HL-60/S4 treated with retinoic acid at 250 ng/mL for 4 days and 3 days (cell line): Measurements from ENCODE around the gene KDM1B.

Experiments used
- in situ Hi-C: fragments of 300-500 bp; cut with MboI; formaldehyde crosslinking; loops from 2 replicates; pipeline ENCODE4 v1.7.0; 2022; ENCODE audit warnings: low sequenced_read_pairs

The KDM1B gene, protein sequence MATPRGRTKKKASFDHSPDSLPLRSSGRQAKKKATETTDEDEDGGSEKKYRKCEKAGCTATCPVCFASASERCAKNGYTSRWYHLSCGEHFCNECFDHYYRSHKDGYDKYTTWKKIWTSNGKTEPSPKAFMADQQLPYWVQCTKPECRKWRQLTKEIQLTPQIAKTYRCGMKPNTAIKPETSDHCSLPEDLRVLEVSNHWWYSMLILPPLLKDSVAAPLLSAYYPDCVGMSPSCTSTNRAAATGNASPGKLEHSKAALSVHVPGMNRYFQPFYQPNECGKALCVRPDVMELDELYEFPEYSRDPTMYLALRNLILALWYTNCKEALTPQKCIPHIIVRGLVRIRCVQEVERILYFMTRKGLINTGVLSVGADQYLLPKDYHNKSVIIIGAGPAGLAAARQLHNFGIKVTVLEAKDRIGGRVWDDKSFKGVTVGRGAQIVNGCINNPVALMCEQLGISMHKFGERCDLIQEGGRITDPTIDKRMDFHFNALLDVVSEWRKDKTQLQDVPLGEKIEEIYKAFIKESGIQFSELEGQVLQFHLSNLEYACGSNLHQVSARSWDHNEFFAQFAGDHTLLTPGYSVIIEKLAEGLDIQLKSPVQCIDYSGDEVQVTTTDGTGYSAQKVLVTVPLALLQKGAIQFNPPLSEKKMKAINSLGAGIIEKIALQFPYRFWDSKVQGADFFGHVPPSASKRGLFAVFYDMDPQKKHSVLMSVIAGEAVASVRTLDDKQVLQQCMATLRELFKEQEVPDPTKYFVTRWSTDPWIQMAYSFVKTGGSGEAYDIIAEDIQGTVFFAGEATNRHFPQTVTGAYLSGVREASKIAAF

DNA sequence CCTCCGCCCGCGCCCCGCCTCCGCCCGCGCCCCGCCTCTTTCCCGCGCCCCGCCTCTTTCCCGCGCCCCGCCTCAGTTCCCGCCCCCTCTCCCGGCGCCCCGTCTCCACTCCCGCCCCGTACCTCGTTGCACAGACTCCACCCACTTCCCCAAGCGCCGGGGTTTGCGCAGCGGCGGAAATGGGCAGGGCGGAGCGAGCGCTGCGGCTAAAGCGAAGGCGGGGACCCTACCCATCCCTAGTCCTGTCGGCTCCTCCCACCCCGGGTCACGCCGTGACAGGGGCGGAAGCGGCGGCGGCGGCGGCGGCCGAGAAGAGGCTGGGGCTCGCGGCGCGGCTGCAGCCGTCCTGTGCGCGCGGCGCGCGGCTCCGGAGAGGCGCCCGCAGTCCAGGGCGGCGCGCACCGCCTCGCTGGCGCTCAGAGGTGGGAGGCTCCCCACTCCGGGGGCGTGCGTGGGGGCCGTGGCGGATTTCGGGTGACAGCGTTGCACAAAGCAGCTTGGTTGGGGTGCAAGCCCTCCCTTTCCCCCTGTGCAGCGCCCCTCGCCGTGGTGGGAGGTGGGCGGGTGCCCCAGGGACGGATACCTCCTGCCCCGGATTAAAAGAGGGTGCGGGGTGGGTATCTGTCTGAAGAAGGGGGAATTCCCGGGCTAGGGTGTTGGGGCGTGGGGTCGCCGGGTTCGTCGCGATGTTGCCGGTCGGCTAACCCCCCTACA is at the start of gene KDM1B:
TSS of gene KDM1B (plus strand) at position 273 of the 714 bp plus-strand sequence. CDS start 4,474 bp downstream, outside the sequence.
- in situ Hi-C loops: no loop called here

DNA sequence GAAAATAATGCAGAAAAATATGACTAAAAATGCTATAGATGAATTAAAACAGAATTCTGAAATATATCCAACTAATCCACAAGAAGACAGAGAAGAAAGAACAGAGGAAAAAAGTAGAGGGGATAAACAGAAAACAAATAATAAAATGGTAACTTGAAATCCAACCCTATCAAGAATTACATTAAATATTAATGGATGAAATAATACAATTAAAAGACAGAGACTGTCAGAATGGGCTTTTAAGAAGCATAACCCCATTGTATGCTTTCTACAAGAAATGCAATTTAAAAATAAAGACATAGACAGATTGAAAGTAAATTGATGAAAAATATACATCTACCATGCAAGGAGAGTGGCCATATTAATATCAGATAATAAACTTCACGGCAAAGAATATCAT is 48.2 kb upstream of the KDM1B start:
- in situ Hi-C loops: no loop called here

DNA sequence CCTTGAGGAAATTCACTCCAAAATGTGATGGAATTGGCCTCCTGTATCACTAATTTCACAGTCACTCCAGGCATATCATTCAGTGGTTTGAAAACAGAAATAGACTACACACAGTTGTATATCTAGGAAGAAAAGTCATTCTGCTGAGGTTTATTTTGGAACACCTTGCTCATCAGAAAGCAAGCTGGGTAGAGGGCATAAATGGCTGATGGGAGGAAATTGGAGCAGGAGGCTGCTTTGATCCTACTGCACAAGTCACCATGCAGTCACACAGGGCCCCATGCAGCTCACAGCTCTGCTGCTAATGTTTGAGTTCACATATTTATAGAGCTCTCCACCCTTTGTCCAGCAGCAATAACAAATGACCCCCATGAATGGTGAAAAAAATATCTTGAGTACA is 45.1 kb upstream of the KDM1B start:
- in situ Hi-C loops: no loop called here

DNA sequence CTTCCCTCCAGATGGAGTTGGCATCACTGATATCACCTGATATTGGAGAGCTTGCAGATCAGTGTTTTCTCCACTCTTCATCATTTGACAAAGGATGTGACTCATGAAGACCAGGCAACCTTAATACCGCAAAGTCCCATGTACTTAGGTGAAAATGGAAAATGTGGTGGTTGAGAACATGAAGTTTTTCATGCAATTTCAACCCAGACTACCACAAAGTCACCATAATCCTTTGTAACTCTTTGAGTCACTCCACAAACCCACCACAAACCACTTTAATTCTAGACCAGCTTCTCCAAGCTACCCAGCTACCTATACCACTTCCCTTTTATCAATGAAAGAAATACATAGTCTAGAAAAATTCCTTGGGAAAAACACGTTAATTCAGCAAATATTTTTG is 39.9 kb upstream of the KDM1B start:
- in situ Hi-C loops: no loop called here

DNA sequence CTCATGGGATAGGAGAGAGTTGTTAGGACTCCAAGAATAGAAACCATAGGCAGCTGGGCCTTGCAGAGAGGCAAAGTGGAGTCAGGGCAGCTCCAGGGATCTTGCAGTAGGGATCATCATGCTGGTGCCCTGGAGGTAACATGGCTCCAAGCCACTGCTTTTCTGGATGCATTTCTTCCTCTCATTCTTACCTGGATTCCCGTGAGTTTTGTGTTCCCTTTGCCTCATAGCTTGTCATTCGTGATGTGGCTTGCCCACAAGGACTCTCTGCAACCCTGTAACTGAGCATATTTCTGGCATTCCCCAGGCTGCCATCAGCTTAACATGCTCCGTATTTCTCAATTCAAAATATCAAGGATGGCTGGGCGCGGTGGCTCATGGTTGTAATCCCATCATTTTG is 38.1 kb upstream of the KDM1B start:
- in situ Hi-C loops: no loop called here

DNA sequence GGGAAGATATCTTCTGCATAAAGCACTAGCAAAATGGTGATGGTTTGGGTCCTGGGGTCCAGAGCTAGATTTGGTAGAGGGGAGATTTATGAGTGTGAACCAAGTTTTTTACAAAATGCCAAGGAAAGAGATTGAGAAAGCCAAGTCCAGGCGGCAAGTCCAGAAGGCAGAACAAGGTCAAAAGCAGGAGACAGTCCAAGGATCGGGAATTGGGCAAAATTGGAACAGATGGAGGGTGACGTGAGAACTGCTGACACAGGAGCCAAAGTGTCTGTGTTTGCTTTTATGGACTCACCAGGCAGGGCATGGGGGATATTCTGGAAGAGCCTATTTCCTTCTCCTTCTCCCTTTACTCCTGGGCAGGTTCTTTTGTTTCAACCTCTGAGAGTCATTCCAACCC is 36.9 kb upstream of the KDM1B start:
- in situ Hi-C loops: no loop called here

DNA sequence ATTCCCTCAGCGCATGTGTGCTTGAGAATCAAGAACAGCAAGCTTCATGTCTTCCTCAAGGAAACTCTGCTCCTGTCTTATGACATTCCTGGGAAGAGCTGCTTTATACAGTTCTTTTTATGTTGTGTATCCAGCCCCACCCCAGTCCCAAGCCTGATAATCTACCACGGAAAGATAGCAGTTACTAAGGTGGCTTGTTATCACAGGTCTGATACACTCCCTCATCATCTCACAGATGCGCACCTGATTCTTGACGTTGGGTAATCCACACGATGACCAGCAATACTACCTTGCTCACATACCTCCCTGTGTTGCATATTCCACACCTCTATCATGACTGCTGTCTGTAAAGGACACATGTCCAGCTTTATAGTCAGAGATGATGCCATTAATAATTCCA is 36.0 kb upstream of the KDM1B start:
- in situ Hi-C loops: no loop called here

DNA sequence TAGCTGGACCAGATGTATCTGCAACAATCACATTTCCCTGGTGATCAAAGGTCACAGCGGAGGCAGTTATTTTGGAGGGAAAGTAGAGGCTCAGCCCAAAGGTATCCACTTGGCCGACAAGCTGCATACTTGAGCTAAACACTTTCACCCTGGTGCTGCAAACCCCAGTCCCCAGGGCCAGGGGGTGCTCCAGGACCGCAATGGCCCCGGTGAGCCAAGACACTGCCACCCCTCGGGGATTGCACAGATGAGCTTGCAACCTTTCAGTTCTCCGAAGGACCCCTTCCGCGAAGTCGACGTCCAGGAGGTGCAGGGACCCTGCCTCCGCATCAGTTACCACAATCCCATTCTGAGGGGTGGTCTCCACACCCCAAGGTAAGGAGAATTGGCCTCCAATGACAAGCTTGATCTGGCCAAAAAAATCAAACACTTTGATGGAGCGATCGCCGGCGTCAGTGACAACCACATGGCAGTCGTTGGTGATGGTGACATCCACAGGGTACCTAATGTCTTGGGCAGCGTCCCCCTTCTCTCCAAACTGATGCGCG is 33.6 kb upstream of the KDM1B start:
- in situ Hi-C loops: no loop called here

DNA sequence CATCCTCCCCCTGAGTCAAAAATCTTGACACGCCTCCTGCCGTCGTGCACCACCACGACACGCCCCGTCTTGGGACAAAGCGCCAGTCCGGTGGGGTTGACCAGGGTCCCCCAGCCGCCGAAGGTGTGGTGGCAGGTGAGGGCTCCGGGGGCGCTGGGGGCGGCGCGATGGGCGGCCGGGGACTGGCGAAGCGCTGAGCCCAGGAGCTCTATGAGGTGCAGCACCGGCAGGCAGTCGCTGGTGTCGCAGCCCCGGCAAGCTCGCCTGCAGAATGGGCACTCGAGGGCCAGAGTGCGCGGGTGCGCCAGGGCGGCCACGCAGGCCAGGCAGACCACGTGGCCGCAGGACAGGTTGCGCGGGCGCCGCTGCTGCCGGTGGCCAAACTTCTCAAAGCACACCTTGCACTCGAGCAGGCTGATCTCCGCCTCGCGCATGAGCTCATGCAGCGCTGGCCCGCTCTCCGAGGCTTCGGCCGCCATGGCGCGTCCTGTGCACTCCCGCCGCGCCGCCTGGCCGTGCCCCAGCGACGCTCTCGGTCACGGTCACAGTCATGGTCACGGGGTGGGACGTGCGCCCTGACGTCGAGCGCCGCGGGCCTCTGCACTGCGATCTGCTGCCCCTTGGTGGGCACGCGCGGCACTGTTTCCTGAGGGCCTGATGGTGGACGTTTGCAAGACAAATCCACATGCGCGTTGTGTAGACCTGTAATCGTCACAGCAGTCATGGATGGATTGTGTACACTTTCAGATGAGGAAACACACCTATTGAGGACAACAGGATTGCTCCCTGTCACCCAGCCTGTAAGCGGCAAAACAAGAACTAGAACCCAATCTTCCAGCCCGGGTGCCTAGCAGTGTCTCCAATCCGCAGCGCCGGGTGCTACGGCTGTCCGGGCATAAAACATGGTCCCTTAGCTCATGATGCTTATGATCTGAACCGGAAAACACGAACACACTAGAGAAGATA is 32.8 kb upstream of the KDM1B start, which contains the start of gene NHLRC1:
TSS of gene NHLRC1 (minus strand) at position 550 of the 966 bp plus-strand sequence. CDS start at position 479, 71 bp downstream.
- in situ Hi-C loops: no loop called here

DNA sequence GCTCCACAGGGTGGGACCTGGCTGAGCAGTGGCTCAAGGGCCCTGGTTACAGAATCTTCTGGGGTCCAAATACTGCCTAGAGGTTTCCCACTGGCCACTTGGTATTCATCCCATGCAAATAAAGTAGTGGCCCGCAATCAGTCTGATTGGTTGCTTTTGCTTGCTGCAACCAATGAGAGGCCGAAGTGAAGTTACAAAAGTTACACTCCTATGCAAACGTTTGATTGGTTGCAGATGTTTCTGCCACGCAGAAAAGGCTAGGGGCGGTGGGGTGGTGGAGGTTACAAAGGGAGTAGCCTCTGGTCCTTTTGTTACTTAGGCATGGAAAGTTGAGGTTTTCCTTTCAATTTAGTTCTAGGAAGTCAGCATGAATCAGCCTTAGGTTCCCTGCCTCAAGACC is 29.1 kb upstream of the KDM1B start:
- in situ Hi-C loops: no loop called here

DNA sequence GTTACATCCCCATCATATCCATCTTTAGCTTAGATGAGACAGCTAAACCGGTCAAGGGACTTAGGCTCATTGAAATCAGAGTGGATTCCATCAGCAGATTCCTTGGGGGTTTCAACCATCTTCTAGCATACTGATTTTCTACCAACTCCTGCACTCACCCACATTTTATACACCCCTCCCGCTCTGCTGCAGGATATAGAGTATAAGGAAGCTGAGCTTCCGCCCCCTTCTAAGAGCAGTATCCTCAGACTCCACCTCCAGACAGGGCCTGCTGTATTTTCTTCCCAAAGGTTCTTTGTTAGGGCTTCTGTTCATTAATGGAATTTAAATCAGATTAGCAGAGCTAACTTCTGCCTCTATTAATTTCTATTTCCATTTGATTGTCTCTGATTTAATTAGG is 22.9 kb upstream of the KDM1B start:
- in situ Hi-C loops: no loop called here

DNA sequence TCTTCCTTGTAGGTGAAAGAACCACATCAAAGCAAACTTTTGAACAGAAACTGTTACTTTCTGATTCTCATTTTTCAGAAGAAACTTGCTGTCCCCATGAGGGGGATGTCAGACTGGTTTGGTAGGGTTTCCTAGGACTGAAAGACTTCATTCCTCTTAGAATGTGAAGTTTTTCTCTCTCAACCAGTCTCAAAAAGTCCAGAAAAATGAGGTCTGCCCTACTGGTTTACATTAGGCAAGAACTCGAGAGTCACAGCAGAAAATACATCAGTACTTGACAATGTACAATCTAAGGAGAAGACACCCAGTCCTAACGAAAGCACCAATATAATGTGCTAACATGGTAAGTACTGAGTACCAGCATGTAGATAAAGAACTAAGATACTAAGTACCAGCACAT is 20.1 kb upstream of the KDM1B start:
- in situ Hi-C loops: no loop called here

DNA sequence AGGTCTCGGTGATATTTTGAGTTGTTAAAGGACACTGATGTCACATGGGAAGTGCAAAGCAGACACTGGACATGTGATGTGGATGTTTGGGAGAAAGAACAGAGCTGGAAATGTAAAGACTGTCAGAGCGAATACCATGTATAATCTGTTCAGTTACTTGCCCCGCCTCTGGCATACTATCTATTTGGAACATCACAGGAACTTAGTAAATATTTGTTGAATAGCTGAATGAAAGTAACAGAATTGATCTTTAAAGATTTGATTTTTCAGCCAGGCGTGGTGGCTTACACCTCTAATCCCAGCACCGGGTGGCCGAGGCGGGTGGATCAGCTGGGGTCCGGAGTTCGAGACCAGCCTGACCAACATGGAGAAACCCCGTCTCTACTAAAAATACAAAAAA is 19.0 kb upstream of the KDM1B start:
- in situ Hi-C loops: no loop called here

DNA sequence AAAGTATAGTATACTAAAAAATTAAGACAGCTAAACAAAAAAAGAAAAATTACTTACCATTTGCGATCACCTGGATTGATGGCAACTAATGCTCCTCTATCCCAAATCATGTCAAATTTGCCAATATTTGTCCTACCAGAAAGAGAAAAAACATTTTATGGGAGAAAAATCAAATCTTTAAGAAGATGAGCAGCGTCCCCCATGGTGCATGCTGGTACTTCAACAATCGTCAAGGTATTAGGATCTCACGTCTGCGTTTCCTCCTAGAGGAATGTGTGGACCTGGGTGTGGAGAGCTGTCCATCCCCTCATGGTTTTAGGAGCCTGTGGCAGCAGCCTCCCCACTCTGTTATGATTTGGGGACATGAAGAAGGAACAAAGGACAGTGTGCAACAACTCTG is 16.3 kb upstream of the KDM1B start:
- in situ Hi-C loops: no loop called here

DNA sequence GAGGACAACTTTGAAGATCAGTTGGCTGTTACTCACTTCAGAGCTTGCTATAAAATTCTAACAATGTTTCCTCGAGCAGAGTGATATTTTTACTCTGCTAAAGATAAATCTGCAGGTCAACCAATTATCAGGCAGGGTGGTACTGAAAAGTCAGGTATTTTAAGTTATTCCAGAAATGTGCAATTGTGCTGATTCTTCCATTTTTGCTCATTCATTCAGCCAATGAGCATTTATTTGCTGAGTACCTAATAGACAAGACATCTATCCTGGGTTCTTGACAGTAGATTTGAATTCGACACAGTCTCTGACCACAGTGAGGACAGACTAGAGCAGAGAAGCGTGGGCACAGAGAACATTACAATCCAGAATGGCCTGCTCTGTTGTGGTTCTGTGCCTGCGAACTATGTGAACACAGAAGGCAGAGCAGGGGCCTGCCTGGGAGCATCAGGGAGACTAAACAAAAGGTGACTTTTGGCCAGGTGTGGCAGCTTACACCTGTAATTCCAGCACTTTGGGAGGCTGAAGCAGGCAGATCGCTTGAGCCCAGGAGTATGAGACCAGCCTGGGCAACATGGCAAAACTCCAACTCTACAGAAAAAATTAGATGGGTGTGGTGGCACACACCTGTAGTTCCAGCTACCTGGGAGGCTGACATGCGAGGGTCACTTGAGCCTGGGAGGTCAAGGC is 15.1 kb upstream of the KDM1B start:
- in situ Hi-C loops: no loop called here

DNA sequence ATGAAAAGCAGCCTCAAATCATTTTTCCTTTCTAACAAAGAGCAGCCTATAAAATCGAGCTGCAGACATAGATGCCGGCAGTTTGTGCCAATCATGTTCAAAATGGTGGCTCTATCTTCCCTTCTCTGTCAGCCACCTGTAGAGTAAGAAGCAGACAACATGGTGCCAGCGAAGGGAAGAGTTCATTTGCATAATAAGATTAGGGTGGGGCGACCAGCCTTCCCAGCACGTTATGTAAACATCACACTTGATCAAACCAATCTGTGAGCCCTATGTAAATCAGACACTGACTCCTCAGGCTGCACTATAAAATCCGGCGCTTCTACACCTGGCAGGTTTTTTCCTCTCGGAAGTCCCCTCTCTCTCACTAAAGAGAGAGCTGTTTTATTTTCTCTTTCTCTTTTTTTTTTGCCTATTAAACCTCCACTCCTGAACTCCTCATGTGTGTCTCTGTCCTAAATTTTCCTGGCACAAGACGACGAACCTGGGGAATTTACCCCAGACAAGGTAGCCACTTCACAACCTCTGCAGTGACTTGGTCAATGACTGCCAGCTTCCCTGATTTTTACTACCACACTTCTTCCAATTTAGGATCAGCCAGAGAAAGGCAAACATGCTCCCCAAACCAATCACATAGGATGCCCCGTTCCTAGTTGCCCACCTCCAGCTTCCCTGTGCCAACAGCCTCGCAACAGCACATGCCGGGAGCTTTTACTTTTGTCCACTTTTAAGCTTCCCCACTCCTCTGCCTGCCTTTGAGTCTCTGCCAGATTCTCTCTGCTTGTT is 13.2 kb upstream of the KDM1B start:
- in situ Hi-C loops: no loop called here

DNA sequence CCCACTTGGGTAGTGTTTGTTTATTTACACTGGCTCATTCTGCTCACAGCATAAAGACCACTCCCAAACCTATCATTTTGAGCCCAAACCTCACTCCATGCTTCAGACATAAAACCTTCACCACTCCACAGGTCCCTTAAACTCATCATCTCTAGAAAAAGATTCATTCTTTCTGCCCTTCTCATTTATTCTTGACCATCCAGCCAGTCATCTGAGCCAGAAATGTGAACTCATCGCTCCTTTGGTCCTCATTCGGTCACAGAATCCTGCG is 12.7 kb upstream of the KDM1B start:
- in situ Hi-C loops: no loop called here

DNA sequence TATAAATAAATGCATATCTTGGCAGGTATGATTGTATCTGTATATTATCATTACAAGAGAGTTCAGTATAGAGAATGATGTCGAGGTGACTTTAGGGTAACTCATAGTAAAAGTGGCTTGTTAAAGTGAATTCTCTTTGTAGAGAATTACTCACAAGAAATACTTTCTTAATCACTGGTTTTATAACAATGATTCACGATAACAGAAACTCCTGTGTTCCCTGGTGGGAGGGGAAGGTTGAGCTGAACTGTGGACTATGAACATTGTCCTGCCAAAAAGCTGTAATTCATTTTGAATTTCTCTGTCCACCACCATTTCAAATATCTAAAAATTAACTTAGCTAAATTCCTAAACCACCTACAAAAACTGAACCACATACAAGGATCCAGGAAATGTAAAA is 8.1 kb upstream of the KDM1B start:
- in situ Hi-C loops: no loop called here

DNA sequence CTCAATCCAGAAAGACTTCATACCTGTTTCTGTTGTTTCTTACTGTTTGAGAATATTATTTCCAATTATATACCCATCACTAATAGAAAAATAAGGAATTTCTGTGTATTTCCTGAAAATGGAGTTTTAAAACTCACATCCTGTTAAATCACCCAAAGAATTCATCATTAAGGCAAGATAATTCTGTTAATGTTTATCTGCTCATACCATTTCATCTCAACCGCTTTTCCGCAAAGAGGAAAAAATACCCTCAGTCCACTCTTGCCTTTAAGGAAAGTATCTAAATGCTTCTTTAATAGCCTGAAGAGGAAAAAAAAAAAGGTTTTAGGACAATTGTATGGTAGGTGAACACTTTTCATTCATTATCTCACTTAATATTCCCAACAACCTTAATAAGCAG is 7.6 kb upstream of the KDM1B start:
- in situ Hi-C loops: no loop called here
